Progenitor cell of endocrine pancreas (in vitro differentiated cells): ENCODE data around the gene ZNF892. TPM values are rescaled to one million over a fixed set of nuclear protein-coding genes. Genes with fewer than 3 reads are reported as not detected.
"Not testable (repeated sequence)": the region's sequence is repeated elsewhere in the genome, so short reads cannot be mapped to it uniquely, and the experiment has no call there.

Source experiments
- DNase-seq: peaks from one replicate; pipeline ENCODE4 v3.0.0; 2021; ENCODE audit warnings: low spot score; ENCODE audit not compliant: unreplicated experiment
- H3K27ac Mint-ChIP-seq: 2 replicates; pipeline ENCODE4 v1.8.0; 2021; ENCODE audit warnings: mild to moderate bottlenecking, moderate library complexity, mixed read lengths
- H3K27me3 Mint-ChIP-seq: 2 replicates; pipeline ENCODE4 v1.8.0; 2021; ENCODE audit warnings: mixed read lengths
- H3K36me3 Mint-ChIP-seq: 2 replicates; pipeline ENCODE4 v1.8.0; 2022; ENCODE audit warnings: mixed read lengths; ENCODE audit not compliant: insufficient read depth
- H3K4me1 Mint-ChIP-seq: 2 replicates; pipeline ENCODE4 v1.8.0; 2021; ENCODE audit warnings: low read depth, mixed read lengths
- H3K4me3 Mint-ChIP-seq: 2 replicates; pipeline ENCODE4 v1.8.0; 2021; ENCODE audit warnings: low read depth, mild to moderate bottlenecking, moderate library complexity, mixed read lengths
- H3K9me3 Mint-ChIP-seq: 2 replicates; pipeline ENCODE4 v1.8.0; 2021; ENCODE audit warnings: low read depth, mixed read lengths
- CTCF ChIP-seq: fragments of 200-600 bp; sonication (generic); IDR thresholded peaks from one replicate; pipeline ENCODE4 v1.5.0; 2021; ENCODE audit warnings: antibody characterized with exemption, mild to moderate bottlenecking; ENCODE audit not compliant: unreplicated experiment
- total RNA-seq: library from RNA; stranded (reverse); gene quantifications from 2 replicates; pipeline ENCODE4 v1.2.1, GENCODE V29; 2021

ZNF892 gene
- total RNA-seq, 1 donor from 2014 or later, result 18.0 TPM

DNA sequence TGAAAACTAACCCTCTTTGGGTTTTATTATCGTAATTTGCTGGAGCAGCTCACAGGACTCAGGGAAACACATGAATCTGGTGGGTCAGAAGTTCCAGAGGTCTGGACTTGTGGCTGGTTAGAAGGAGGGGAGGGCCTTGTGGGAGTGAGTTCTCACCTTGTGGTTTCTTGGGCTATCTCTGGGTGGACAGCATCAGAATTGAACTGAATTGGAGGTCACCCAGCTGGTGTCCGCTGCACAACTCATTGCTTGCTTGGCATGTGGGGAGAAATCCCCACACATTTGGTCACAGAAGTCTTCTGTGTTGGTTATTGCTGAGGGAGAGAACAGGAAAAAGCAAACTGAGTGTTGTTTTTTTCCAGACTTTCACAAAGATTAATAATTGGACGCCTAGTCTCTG is 27.5 kb downstream of the ZNF892 start:
- DNase-seq, result no peak
- Mint-ChIP-seq H3K27me3 (no peaks in the 10 kb centered on the region), H3K27ac (no peak overlapping the region), H3K4me3 (no peak overlapping the region), H3K4me1 (no peaks in the 10 kb centered on the region), H3K36me3 (peaks cover 2% of the 10 kb centered on the region), H3K9me3 (peaks cover 14% of the 10 kb centered on the region)
- no peak for TF ChIP-seq CTCF

DNA sequence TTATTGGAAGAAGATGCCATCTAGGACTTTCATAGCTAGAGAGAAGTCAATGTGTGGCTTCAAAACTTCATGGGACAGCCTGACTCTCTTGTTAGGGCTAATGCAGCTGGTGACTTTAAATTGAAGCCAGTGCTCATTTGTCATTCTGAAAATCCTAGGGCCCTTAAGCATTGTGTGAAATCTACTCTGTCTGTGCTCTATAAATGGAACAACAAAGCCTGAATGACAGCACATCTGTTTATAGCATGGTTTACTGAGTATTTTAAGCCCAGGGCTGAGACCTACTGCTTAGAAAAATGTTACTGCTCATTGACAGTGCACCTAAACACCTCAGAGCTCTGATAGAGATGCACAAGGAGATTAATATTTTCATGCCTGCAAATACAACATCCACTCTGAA is 30.8 kb downstream of the ZNF892 start:
- Mint-ChIP-seq H3K4me1 (no peaks in the 10 kb centered on the region), H3K36me3 (peaks cover 14% of the 10 kb centered on the region), H3K9me3 (peaks cover 33% of the 10 kb centered on the region), H3K27ac (no peak overlapping the region), H3K4me3 (no peak overlapping the region), H3K27me3 (no peaks in the 10 kb centered on the region)
- no peak for DNase-seq
- TF ChIP-seq CTCF, result no peak

GRCh38 chr2:95240091-95240490 is 32.8 kb downstream of the ZNF892 start:
- Mint-ChIP-seq H3K9me3 (peaks cover 33% of the 10 kb centered on the region), H3K27ac (no peak overlapping the region), H3K4me3 (no peak overlapping the region), H3K4me1 (no peaks in the 10 kb centered on the region), H3K27me3 (no peaks in the 10 kb centered on the region), H3K36me3 (peaks cover 20% of the 10 kb centered on the region)
- no peak for TF ChIP-seq CTCF
- no peak for DNase-seq

- no peak overlapping the region for H3K4me3 Mint-ChIP-seq
- no peak for DNase-seq
- TF ChIP-seq CTCF, result no peak
- H3K4me1 Mint-ChIP-seq, result no peaks in the 10 kb centered on the region
- H3K36me3 Mint-ChIP-seq, result peaks cover 20% of the 10 kb centered on the region
- H3K27ac Mint-ChIP-seq, result no peak overlapping the region
- H3K27me3 Mint-ChIP-seq, result no peaks in the 10 kb centered on the region
- H3K9me3 Mint-ChIP-seq, result peaks cover 34% of the 10 kb centered on the region
Measured at GRCh38 chr2:95240556-95240955, 33.2 kb downstream of the ZNF892 start.

- peaks cover 46% of the 10 kb centered on the region for H3K9me3 Mint-ChIP-seq
- not testable (repeated sequence) for H3K4me3 Mint-ChIP-seq, DNase-seq, H3K27me3 Mint-ChIP-seq, H3K4me1 Mint-ChIP-seq, H3K27ac Mint-ChIP-seq
- peaks cover 20% of the 10 kb centered on the region for H3K36me3 Mint-ChIP-seq
Measured at GRCh38 chr2:95242084-95242483, 34.8 kb downstream of the ZNF892 start.

Other genes with a start within 250 kb of the ZNF892 start
- gene MAL, start 181.8 kb upstream of the ZNF892 start, total RNA-seq, result not detected in 2 replicates
- 59.8 and 62.5 TPM in 2 replicates for gene MRPS5, start 85.7 kb upstream of the ZNF892 start, total RNA-seq
- gene ZNF514, start 47.7 kb upstream of the ZNF892 start, total RNA-seq, result 32.9 and 34.8 TPM in 2 replicates
- gene ZNF2, start 41.7 kb upstream of the ZNF892 start, total RNA-seq, result 5.7 and 6.5 TPM in 2 replicates
- gene PROM2, start 66.9 kb downstream of the ZNF892 start, total RNA-seq, result 14.2 and 16.9 TPM in 2 replicates
- gene KCNIP3, start 89.8 kb downstream of the ZNF892 start, total RNA-seq, result 4.3 and 6.3 TPM in 2 replicates
- 28.8 and 31.1 TPM in 2 replicates for gene FAHD2A, start 195.2 kb downstream of the ZNF892 start, total RNA-seq